GM21360 (cell line): ENCODE data around the gene DPM2.
A peak's percentile ranks its signal among the peaks of the same experiment; 100 is the strongest.

Experiments
- ATAC-seq: cut with Tn5 transposase; IDR thresholded peaks from one replicate; pipeline ENCODE4 v1.9.1; 2021; ENCODE audit warnings: mild to moderate bottlenecking, moderate library complexity; ENCODE audit not compliant: unreplicated experiment

Gene DPM2

DNA sequence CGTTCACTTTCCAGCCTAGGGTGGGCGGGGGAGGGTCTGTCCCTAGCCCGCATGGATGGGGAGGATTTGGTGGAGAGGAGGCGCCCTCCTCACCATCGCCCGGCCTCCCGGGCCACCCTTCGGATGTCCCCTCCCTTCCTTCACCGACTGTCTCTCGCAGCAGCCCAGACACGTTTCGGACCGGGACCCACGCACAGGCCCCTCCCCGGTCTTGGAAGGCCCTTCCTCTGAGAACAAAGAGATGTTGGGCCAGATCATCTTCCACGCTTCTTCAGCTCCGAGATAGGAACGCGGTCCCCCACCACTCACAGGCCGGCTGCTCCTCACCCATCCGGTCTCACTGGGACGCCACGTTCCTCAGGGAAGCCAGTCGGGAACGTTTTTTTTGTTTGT, 640 bp upstream of the DPM2 start:
- ATAC-seq = no peak

- no peak for ATAC-seq
These were observed 632 bp downstream of the DPM2 start for GRCh38 chr9:127937056-127937387.

DNA sequence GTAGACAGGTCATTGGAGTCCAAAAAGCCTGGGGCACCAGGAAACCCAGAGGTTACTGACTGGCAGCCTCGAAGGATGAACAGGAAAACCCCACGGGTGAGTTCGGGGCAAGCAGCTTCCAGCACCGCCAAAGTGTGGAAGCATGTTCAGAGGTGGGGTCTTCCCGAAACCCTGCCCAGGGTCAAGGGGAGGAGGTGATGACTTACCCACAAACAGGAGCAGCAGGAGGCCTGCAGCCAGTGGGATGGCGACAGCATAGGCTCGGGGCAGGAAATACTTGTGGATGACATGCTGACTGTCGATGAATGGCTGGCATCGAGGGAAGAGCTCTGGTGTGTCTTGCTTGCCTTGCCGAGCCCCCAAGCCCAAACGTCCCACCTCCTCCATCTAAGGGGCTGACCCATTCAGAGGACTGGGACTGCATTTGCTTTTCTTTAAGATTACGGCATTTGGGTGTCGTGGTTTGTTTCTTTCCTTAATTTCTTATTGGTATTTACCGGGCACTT, 1.3 kb downstream of the DPM2 start:
- no peak for ATAC-seq

GRCh38 chr9:127935765-127936221, 1.9 kb downstream of the DPM2 start:
- ATAC-seq = no peak

DNA sequence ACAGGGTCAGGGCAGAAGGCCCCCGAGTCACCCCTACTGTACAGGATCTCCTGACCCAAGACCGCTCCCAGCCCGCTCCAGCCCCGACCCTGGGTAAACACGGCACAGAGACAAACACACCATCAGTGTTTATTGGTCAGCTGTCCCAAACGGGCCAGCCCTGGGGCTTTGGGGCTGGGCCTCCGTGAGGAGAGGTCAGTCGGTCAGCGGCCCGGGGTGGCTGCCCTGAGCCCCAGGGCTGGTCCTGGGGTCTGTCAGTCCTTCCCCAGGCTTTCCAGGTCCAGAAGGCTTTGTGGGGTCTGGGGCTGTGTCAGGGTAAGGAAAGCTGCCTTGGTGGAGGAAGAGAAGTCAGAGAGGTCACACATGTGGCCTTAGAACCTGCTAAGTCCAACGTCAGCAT, 2.7 kb downstream of the DPM2 start:
- no peak for ATAC-seq

GRCh38 chr9:127934248-127934647, 3.4 kb downstream of the DPM2 start:
- ATAC-seq = no peak

DNA sequence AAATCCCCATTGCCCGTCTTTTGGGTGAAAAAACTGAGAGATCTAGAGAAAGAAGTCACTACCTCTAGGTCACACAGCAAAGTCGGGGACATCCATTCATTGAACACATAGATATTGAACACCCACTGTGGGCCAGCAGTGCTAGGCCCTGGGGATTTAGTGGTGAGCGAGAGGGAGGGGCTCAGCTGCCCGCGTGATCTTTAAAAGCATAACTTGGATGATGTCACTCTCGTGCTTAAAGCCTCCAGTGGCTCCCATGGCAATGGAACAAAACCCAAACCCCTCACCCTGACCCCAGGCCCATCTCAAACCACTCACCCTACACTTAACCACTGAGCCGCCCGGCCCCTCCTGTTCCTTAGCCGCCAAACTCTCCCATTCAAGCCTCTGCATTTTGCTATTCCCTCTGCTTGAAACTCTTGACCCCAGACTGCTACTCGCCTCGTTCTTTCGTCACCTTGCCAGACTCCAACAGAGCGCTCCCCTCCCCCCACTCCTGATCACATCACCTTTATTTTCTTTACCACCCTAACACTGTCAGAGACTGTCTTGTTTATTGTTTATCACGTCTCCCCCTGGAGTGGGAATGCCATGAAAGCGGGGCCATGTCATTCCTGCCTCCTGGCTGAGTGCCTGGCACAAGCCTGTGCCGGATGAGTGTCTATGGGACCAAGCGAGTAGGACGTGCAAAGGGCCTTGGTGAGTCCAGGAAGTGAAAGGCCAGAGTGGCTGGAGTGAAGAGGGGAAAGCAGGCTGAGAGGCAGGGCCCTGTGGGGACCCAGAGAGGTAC, 6.4 kb downstream of the DPM2 start:
- peak; percentile 22 for ATAC-seq

DNA sequence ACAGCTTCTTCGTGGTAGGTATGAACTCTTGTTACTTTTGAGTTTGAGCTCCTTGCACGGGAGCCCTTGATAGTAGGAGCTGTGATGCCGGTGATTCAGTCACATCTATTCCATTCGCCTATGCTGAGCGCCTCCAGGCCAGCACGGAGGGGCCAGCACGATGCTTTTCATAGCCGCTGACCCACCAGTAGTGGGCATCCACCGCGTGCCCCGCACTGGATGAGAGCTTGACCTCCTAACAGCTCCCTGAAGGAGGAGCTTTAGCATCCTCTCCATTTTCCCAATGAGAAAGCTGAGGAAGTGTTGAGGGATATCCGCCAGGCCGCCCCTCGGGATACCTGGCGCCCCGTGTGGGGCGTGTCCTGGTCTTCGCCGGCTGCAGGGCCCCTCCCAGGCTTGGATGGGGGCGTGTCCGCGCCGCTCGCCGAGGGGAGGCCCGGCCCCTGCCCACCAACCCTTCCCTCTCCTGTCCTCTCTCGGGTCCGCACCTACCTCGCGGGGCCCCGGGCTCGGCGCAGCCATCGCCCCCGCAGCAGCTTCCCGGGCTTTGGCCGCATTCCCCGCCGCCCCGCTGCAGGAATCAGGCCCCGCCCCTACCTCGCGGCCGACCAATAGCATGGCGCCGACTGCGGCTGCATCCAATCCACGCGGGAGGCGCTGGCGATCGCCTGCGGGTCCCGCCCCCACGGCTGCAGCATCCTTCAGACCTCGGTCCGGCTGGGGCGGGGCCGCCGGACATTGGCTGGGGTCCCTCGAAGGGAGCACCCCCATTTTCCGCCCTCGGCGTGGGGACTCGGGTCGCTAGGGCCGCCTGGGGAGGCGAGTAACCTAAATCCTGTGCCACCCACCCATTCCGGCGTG, 7.2 kb downstream of the DPM2 start, which contains the start of gene PIP5KL1:
PIP5KL1 (minus strand) TSS at position 547 of the 861 bp plus-strand sequence; CDS start at position 522, 25 bp downstream.
- ATAC-seq = peak; percentile 55

DNA sequence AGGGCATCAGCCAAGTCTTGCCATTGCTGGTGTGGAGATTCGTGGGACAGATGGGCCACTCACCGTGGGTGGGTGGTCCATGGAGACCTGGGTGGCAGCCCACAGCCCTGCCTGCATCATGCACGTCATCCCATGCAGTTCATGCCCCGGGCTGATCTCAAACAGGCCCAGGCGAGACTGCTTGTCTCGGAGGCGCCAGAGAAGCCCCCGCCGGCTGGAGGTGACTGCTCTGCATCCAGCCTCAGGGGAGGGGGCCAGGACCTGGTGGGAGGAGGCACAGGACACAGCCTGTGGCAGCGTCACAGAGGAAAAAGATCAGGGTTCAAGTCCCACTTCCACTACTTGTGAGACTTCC, 8.1 kb downstream of the DPM2 start:
- no peak for ATAC-seq

GRCh38 chr9:127928676-127929624, 8.7 kb downstream of the DPM2 start:
- ATAC-seq = no peak

- no peak for ATAC-seq
These were observed 9.5 kb downstream of the DPM2 start for GRCh38 chr9:127927988-127928675.

GRCh38 chr9:127927201-127927987, 10.3 kb downstream of the DPM2 start:
- no peak for ATAC-seq

- no peak for ATAC-seq
These were observed 10.8 kb downstream of the DPM2 start for GRCh38 chr9:127926906-127927200.

GRCh38 chr9:127925959-127926905, 11.4 kb downstream of the DPM2 start:
- no peak for ATAC-seq

GRCh38 chr9:127924736-127925444, 12.8 kb downstream of the DPM2 start:
- ATAC-seq = no peak

DNA sequence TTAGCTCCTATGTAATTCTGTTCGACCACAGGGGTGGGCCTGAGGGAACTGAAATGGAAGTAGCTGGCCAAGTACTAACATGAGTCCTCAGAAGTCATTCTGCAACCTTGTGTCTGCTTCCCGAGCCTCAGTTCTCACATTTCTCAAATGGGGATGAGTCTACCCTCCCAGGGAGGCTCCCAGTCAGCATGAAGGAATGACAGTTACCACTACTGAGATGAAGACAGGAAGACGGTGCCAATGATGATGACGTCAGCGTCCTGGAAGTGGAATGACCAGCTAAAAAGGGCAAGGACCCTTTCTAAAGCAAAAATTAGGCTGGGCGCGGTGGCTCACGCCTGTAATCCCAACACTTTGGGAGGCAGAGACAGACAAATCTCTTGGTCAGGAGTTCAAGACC, 13.9 kb downstream of the DPM2 start:
- no peak for ATAC-seq

DNA sequence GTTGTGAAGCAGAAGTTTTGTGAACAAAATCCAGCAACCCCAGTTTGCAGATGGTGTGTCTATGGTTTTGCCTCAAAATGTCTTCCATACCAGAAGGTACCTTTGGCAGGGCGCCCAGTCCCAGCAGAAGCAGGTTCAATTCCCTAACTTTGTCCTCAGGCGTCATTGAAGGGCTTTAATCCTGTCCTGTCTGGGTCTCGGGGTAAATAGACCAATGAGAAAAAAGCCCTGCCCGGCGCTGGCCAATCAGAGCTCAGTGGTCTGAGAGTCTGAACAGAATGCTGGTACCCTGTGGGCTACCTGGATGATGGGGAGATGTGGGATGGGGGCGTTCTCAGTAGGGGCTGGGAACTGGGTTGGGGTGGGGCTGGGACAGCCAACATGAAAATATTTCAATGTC, 14.6 kb downstream of the DPM2 start:
- no peak for ATAC-seq

GRCh38 chr9:127921557-127922120, 16.0 kb downstream of the DPM2 start:
- ATAC-seq = no peak
